ENCODE data around the gene RAPGEF2.

RAPGEF2 gene

GRCh38 chr4:159282329-159282728 lies 179.4 kb downstream of the RAPGEF2 start:
- Histone ChIP-seq H3K4me1 (ENCODE audit: control insufficient read depth, insufficient read depth, low read length) (no peaks in the 10 kb centered on the region), H3K36me3 (ENCODE audit: control insufficient read depth, insufficient read depth, low read length) (no peaks in the 10 kb centered on the region), H3K27me3 (ENCODE audit: control insufficient read depth, insufficient read depth, low read length) (no peaks in the 10 kb centered on the region), H3K4me3 (ENCODE audit: low read length) (no peak overlapping the region), H3K9me3 (ENCODE audit: control insufficient read depth, low read length) (no peaks in the 10 kb centered on the region), H3K9ac (ENCODE audit: low read length) (no peak overlapping the region)

GRCh38 chr4:159282944-159283343 lies 180.1 kb downstream of the RAPGEF2 start:
- no peaks in the 10 kb centered on the region for H3K9me3 ChIP-seq (ENCODE audit: control insufficient read depth, low read length)
- no peaks in the 10 kb centered on the region for H3K4me1 ChIP-seq (ENCODE audit: control insufficient read depth, insufficient read depth, low read length)
- no peak overlapping the region for H3K4me3 ChIP-seq (ENCODE audit: low read length)
- no peak overlapping the region for H3K9ac ChIP-seq (ENCODE audit: low read length)
- H3K27me3 ChIP-seq (ENCODE audit: control insufficient read depth, insufficient read depth, low read length), result no peaks in the 10 kb centered on the region
- no peaks in the 10 kb centered on the region for H3K36me3 ChIP-seq (ENCODE audit: control insufficient read depth, insufficient read depth, low read length)

- Histone ChIP-seq H3K9ac (ENCODE audit: low read length) (no peak overlapping the region), H3K36me3 (ENCODE audit: control insufficient read depth, insufficient read depth, low read length) (no peaks in the 10 kb centered on the region), H3K9me3 (ENCODE audit: control insufficient read depth, low read length) (no peaks in the 10 kb centered on the region), H3K27me3 (ENCODE audit: control insufficient read depth, insufficient read depth, low read length) (no peaks in the 10 kb centered on the region), H3K4me3 (ENCODE audit: low read length) (no peak overlapping the region), H3K4me1 (ENCODE audit: control insufficient read depth, insufficient read depth, low read length) (no peaks in the 10 kb centered on the region)
These were observed 180.8 kb downstream of the RAPGEF2 start for GRCh38 chr4:159283696-159284095.

DNA sequence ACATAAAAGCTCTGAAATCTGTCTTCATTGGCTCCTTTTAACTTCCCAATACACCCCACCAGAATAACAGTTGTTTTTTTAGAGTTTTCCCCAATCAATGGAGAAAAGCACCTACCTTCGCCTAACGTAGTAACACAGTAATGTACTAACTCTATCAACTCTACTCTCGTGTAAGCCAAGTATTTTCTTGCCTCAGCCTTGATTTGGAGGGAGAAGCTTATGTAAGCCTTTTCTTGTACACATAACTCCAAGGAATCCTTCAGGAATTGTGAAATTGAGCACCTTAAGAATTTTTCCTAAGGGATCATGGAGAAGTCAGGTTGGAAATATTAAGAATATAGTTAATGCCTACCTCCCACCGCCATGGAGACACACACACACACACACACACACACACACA lies 181.2 kb downstream of the RAPGEF2 start:
- Histone ChIP-seq H3K27me3 (ENCODE audit: control insufficient read depth, insufficient read depth, low read length) (no peaks in the 10 kb centered on the region), H3K9me3 (ENCODE audit: control insufficient read depth, low read length) (no peaks in the 10 kb centered on the region), H3K4me1 (ENCODE audit: control insufficient read depth, insufficient read depth, low read length) (no peaks in the 10 kb centered on the region), H3K4me3 (ENCODE audit: low read length) (no peak overlapping the region), H3K36me3 (ENCODE audit: control insufficient read depth, insufficient read depth, low read length) (no peaks in the 10 kb centered on the region), H3K9ac (ENCODE audit: low read length) (no peak overlapping the region)

DNA sequence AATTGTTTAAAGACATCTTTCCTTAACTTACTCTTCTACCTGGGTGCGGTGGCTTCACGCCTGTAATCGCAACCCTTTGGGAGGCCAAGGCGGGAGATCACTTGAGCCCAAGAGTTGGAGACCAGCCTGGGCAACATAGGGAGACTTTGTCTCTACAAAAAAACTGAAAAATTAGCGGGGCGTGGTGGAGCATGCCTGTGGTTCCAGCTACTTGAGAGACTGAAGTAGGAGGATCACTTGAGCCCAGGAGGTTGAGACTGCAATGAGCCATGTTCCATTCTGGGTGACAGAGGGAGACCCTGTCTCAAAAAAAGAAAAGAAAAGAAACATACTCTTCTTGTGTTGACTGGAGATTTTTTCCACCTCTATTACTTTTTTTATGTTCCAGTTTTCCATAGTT lies 181.9 kb downstream of the RAPGEF2 start:
- no peaks in the 10 kb centered on the region for H3K36me3 ChIP-seq (ENCODE audit: control insufficient read depth, insufficient read depth, low read length)
- no peak overlapping the region for H3K9ac ChIP-seq (ENCODE audit: low read length)
- H3K27me3 ChIP-seq (ENCODE audit: control insufficient read depth, insufficient read depth, low read length), result no peaks in the 10 kb centered on the region
- H3K4me1 ChIP-seq (ENCODE audit: control insufficient read depth, insufficient read depth, low read length), result no peaks in the 10 kb centered on the region
- no peak overlapping the region for H3K4me3 ChIP-seq (ENCODE audit: low read length)
- H3K9me3 ChIP-seq (ENCODE audit: control insufficient read depth, low read length), result no peaks in the 10 kb centered on the region

DNA sequence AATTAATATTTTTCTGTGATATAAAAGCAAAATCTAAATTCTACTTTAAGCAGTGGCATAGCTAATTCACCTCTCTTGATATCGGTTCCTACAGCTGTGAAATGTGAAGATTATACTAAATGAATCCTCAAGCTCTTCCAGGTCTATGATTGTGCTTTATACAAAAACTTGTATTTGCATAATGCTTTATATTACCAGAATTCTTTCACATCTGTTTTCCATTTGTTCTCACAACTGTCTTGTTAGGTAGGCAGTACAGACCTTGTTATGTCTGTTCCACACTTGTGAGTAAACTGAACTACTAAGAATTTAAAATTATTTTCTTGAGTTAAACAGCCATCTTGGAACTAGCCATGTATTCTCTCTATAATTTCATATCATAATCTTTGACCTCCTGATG lies 184.9 kb downstream of the RAPGEF2 start:
- Histone ChIP-seq H3K4me1 (ENCODE audit: control insufficient read depth, insufficient read depth, low read length) (no peaks in the 10 kb centered on the region), H3K9ac (ENCODE audit: low read length) (no peak overlapping the region), H3K4me3 (ENCODE audit: low read length) (no peak overlapping the region), H3K9me3 (ENCODE audit: control insufficient read depth, low read length) (no peaks in the 10 kb centered on the region), H3K27me3 (ENCODE audit: control insufficient read depth, insufficient read depth, low read length) (no peaks in the 10 kb centered on the region), H3K36me3 (ENCODE audit: control insufficient read depth, insufficient read depth, low read length) (no peaks in the 10 kb centered on the region)

GRCh38 chr4:159289682-159290081 lies 186.8 kb downstream of the RAPGEF2 start:
- Histone ChIP-seq H3K4me3 (ENCODE audit: low read length) (no peak overlapping the region), H3K9me3 (ENCODE audit: control insufficient read depth, low read length) (no peaks in the 10 kb centered on the region), H3K4me1 (ENCODE audit: control insufficient read depth, insufficient read depth, low read length) (no peaks in the 10 kb centered on the region), H3K36me3 (ENCODE audit: control insufficient read depth, insufficient read depth, low read length) (no peaks in the 10 kb centered on the region), H3K9ac (ENCODE audit: low read length) (no peak overlapping the region), H3K27me3 (ENCODE audit: control insufficient read depth, insufficient read depth, low read length) (no peaks in the 10 kb centered on the region)

DNA sequence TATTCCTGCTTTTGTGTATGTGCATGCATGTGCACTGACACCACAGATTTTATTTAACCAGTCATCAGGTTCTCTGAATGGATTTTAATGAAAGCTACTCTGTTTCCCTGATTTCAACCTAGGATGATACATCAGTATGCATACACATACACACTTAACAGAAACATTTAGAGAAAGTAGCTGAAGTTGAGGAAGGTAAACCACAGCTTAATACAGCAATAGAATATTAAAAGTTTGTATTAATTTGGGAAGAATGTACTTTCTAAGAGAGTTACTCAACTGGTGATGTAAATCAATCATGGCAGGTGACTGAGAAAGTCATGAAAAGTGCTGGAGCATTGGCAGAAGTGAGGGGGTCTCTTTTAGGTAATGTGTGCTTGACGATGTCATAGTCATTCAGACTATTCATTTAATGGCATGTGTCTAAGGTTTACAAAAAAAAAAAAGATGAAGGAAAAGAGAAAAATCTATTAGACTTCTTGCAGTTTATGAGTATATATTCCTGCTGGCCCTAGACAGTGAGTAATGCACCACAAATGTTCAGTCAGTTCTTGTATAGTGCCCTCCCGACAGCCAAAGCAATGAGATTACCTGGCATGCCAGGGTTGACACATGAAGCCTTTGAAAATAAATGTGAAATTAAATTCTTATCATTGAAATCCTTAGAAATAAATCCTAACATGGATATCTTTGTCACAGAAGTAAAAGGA lies 187.6 kb downstream of the RAPGEF2 start:
- Histone ChIP-seq H3K36me3 (ENCODE audit: control insufficient read depth, insufficient read depth, low read length) (no peaks in the 10 kb centered on the region), H3K9ac (ENCODE audit: low read length) (no peak overlapping the region), H3K4me1 (ENCODE audit: control insufficient read depth, insufficient read depth, low read length) (no peaks in the 10 kb centered on the region), H3K27me3 (ENCODE audit: control insufficient read depth, insufficient read depth, low read length) (no peaks in the 10 kb centered on the region), H3K9me3 (ENCODE audit: control insufficient read depth, low read length) (no peaks in the 10 kb centered on the region), H3K4me3 (ENCODE audit: low read length) (no peak overlapping the region)

DNA sequence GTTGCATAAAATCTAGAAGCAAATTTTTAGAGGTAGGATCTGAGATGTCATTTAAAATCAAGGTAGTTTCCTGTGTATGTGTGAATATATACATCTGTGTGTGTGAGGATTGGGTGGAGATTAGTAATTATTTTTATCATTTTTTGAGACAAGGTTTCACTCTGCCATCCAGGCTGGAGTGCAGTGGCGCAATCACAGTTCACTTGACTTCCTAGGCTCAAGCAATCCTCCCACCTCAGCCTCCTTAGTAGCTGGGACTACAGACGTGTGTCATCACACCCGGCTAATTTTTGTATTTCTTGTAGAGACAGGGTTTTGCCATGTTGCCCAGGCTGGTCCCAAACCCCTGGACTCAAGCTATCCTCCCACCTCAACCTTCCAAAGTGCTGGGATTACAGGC lies 188.3 kb downstream of the RAPGEF2 start:
- Histone ChIP-seq H3K9me3 (ENCODE audit: control insufficient read depth, low read length) (no peaks in the 10 kb centered on the region), H3K36me3 (ENCODE audit: control insufficient read depth, insufficient read depth, low read length) (no peaks in the 10 kb centered on the region), H3K27me3 (ENCODE audit: control insufficient read depth, insufficient read depth, low read length) (no peaks in the 10 kb centered on the region), H3K4me3 (ENCODE audit: low read length) (no peak overlapping the region), H3K9ac (ENCODE audit: low read length) (no peak overlapping the region), H3K4me1 (ENCODE audit: control insufficient read depth, insufficient read depth, low read length) (no peaks in the 10 kb centered on the region)

GRCh38 chr4:159292137-159292896 lies 189.4 kb downstream of the RAPGEF2 start:
- H3K36me3 ChIP-seq (ENCODE audit: control insufficient read depth, insufficient read depth, low read length), result no peaks in the 10 kb centered on the region
- no peaks in the 10 kb centered on the region for H3K9me3 ChIP-seq (ENCODE audit: control insufficient read depth, low read length)
- H3K4me3 ChIP-seq (ENCODE audit: low read length), result no peak overlapping the region
- H3K9ac ChIP-seq (ENCODE audit: low read length), result no peak overlapping the region
- H3K27me3 ChIP-seq (ENCODE audit: control insufficient read depth, insufficient read depth, low read length), result no peaks in the 10 kb centered on the region
- H3K4me1 ChIP-seq (ENCODE audit: control insufficient read depth, insufficient read depth, low read length), result no peaks in the 10 kb centered on the region

DNA sequence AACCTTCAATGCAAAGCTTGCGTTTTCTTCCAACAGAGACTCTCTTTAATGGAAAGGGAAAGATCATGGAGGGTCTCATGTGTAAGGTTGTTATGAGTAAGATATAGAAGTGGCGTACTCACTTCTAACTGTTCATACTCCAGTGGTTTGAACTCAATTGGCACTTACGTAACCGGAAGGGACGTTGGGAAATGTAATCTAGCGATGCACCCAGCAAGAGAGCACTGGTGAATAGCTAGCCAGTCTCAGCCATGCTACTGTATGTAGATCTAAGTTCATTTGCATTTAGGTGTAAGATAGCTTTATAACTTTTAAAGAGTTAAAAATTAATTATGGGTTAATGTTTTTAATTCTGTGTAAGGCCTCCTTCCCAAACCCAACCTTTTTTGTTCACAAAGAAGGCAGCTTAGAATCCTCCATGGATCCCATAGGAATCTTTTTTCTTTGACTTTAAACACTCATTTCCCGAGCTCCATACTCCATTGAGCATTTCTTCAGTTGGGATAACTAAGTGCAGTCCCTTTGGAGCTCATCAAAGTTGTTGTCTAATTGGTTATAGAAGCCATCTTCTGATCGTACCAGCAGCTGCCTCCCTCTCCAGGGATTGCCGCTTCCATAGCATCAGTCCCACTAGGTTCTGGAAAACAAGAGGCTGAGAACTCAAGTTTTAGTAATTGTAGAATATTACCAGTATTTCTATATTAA lies 191.1 kb downstream of the RAPGEF2 start:
- no peaks in the 10 kb centered on the region for H3K36me3 ChIP-seq (ENCODE audit: control insufficient read depth, insufficient read depth, low read length)
- no peak overlapping the region for H3K9ac ChIP-seq (ENCODE audit: low read length)
- H3K9me3 ChIP-seq (ENCODE audit: control insufficient read depth, low read length), result no peaks in the 10 kb centered on the region
- no peaks in the 10 kb centered on the region for H3K4me1 ChIP-seq (ENCODE audit: control insufficient read depth, insufficient read depth, low read length)
- H3K4me3 ChIP-seq (ENCODE audit: low read length), result no peak overlapping the region
- no peaks in the 10 kb centered on the region for H3K27me3 ChIP-seq (ENCODE audit: control insufficient read depth, insufficient read depth, low read length)

- no peaks in the 10 kb centered on the region for H3K4me1 ChIP-seq (ENCODE audit: control insufficient read depth, insufficient read depth, low read length)
- no peak overlapping the region for H3K4me3 ChIP-seq (ENCODE audit: low read length)
- H3K36me3 ChIP-seq (ENCODE audit: control insufficient read depth, insufficient read depth, low read length), result no peaks in the 10 kb centered on the region
- H3K9ac ChIP-seq (ENCODE audit: low read length), result no peak overlapping the region
- no peaks in the 10 kb centered on the region for H3K9me3 ChIP-seq (ENCODE audit: control insufficient read depth, low read length)
- no peaks in the 10 kb centered on the region for H3K27me3 ChIP-seq (ENCODE audit: control insufficient read depth, insufficient read depth, low read length)
These were observed 193.2 kb downstream of the RAPGEF2 start for GRCh38 chr4:159296061-159296460.

All from mucosa of stomach (tissue), 1 donor.